D721Med (cell line): ENCODE data around the gene HOXB9.

Experiments
- DNase-seq: peaks from one replicate; pipeline ENCODE4 v3.0.0; 2011; ENCODE audit warnings: low spot score; ENCODE audit not compliant: insufficient read length
- FAIRE-seq: peaks from 2 replicates; lab custom pipeline; 2011; peaks lifted over from hg19 to GRCh38; lab: Jason Lieb, UNC
- TF ChIP-seq, protein P1 (sequence below): IDR thresholded peaks from 2 replicates; pipeline ENCODE4 v1.5.1; 2012; ENCODE audit warnings: mild to moderate bottlenecking, control low read depth; ENCODE audit not compliant: insufficient read depth; ENCODE audit errors: missing control alignments

The HOXB9 gene

GRCh38 chr17:48608494-48608834, 17.7 kb downstream of the HOXB9 start:
- DNase-seq (no peak), FAIRE-seq (no peak)
- TF ChIP-seq, protein P1, sequence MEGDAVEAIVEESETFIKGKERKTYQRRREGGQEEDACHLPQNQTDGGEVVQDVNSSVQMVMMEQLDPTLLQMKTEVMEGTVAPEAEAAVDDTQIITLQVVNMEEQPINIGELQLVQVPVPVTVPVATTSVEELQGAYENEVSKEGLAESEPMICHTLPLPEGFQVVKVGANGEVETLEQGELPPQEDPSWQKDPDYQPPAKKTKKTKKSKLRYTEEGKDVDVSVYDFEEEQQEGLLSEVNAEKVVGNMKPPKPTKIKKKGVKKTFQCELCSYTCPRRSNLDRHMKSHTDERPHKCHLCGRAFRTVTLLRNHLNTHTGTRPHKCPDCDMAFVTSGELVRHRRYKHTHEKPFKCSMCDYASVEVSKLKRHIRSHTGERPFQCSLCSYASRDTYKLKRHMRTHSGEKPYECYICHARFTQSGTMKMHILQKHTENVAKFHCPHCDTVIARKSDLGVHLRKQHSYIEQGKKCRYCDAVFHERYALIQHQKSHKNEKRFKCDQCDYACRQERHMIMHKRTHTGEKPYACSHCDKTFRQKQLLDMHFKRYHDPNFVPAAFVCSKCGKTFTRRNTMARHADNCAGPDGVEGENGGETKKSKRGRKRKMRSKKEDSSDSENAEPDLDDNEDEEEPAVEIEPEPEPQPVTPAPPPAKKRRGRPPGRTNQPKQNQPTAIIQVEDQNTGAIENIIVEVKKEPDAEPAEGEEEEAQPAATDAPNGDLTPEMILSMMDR: no peak

DNA sequence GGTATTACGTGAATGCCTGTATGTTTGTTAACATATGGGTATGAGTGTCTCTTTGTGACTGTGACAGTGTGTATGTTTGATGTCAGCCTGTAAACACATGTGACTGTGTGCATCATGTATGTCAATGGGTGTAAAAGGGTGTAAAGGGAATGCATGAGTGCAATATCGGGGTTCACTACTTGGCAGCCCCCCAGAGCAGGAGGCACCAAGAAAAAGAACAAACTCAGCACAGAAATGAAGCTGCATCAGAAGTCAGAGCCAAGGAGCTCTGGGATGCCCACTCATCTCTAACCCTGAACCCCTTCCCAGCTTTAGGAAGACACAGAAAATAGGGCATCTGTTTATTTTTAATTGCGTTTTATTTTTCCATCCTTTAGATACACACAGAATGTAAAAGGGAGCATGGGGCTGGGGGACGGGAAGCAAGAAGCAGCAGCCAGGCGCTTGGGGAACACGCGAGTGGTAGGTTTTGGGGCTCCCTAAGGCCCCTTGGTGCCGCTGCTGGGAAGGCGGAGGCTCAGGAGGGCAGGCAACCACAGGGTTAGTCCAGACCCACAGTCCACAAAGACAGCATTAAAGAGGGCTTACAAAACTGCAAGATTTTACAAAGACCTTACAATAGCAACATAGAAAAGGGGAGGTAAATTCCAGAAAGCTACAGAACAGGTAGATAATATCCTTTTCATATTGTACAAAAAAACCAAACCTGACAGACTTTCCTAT, 19.1 kb downstream of the HOXB9 start:
- FAIRE-seq: no peak
- DNase-seq: no peak
- TF ChIP-seq, protein P1: no peak

DNA sequence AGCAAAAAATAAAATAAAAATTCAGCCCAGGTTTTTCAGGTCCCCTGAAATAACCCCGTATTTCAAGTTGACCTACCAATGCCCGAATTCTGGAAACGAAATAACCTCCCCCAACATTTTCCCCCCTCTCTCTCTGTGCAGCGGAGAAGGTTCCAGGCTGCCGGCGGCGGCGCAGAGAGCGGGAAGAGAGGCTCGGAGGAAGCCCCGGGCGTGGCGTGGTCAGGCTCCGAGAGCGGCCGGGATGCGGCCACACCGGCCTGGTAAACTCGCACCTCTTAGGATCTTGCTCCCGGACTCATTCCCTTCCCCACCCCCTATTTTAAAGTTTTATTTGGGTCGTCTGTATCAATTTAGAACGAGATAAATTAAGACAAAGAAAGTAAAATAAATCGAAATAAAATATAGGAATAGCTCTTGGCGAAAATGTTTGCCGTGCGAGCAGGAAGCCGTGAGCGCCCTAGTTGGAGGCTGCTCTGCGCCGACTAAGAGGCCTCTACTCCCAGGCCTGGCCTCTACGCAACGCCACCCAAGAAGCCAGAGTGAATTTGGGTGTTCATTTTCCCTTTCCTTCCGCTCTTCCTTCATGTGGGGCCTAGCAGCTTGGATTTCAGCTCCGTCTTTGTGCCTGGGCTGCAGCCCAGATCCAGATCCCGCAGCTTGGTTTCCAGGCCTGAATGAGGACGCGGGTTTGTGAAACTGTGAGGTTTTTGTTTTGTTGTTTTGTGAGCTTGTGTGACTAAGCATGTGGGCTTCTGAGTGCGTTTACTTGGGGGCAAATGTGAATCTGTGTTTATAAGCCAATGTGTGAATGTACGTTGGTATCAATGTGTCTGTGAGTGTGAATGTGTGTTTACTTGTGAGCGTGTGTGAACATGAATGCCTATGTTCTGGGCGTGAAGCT, 19.9 kb downstream of the HOXB9 start:
- no peak for DNase-seq
- TF ChIP-seq, protein P1: no peak
- no peak for FAIRE-seq

GRCh38 chr17:48605409-48605919, 20.7 kb downstream of the HOXB9 start:
- FAIRE-seq (no peak), DNase-seq (no peak)
- TF ChIP-seq, protein P1: no peak

GRCh38 chr17:48604770-48605329, 21.3 kb downstream of the HOXB9 start, which contains the start of gene HOXB6:
HOXB6 (minus strand) TSS chr17:48604986; CDS start chr17:48598150, 6,836 bp downstream.
- FAIRE-seq: no peak

DNA sequence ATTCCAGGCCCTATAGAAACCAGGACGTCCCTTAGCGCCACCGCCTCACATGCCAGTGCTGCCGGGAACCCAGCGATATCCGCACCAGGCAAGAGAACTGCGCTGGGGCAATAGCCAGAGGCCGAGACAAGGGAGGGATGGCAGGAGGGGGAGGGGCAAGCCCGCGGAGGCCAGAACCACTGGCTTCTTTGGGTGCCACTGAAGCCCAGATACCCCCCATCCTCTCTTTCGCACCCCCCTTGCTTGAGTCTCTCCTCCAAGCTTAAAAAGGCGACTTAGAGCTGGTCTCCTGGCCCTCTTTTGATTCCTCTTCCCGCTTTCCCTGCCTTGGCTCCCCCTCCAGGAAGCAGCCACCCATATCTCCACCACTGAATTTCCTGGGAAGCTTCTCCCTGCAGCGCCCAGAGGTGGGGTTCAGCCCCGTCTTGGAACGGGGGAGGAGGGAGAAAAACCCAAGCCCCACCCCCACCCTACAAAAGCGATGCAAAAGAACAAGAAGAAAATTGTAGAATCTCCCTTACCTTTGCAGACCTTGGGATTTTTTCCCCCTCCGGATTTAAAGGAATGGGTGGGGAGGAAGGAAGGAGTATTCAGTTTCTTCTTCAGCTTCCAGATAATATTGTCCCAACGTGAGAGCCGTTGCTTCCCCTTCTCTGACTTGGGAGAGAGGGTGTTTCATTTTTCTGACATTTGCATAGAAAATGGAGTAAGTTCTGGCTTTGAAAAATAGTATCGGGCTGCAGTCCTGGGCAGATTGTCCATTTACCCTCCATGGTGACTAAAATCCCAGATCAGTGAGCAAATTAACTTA, 22.0 kb downstream of the HOXB9 start:
- no peak for FAIRE-seq

More at GRCh38 chr17:48604770-48605329, 21.3 kb downstream of the HOXB9 start, which contains the start of gene HOXB6:
- DNase-seq: no peak
- TF ChIP-seq, protein P1: no peak

More for the DNA sequence above, 22.0 kb downstream of the HOXB9 start:
- no peak for DNase-seq
- TF ChIP-seq, protein P1: no peak
